Measurements from ENCODE around the gene CADPS. TPM values are rescaled to one million over a fixed set of nuclear protein-coding genes. Genes with fewer than 3 reads are reported as not detected.

CADPS gene
- total RNA-seq, 4 donors from 2014 or later, result 2.2 to 6.9 TPM; not detected in 2

DNA sequence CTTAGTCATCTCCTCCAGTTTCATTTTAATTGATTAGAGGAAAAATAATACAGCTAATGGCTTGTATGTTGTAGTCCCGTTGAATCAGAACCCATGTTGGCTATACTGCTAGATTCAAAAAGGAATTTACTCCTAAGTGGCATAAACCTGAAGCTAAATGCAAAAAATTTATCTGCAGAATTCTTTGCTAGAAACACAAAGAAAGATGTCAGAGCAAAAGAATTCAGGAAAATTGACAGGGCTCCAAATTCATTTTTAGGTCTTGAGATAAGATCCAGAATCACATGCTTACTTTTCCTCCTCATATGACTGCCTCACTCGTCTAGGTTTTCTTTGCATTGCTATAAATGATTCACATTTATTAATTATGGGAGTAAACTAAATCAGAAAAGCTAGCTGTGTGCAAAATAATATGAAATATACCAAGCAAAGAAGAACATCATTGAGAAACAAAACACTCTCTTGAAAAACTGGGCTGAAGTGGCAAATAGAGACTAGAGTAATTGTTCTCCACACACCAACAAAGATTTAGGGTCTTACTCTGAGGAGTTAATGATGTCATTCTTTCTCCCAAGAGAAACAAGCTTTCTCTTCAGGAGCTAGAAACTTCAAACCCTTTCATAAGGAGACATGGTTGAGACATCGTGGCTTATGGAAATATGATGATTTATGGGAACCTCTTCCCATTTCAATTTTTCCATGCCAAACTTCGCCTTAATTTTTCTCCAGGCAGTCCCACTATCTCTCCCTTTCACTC, 407.1 kb downstream of the CADPS start:
- 33 to 34% methylated on average over 4 of the region's 4 CpGs for WGBS, 2 donors
- H3K4me3 ChIP-seq (ENCODE audit: low read depth, poor library complexity, severe bottlenecking), result no peak overlapping the region
- intact Hi-C loops (cut with DNase I; ENCODE audit: low total_unique reads), result no loop called here
- no peak for DNase-seq (ENCODE audit: low spot score in 2 of 2)
- TF ChIP-seq, protein P1, sequence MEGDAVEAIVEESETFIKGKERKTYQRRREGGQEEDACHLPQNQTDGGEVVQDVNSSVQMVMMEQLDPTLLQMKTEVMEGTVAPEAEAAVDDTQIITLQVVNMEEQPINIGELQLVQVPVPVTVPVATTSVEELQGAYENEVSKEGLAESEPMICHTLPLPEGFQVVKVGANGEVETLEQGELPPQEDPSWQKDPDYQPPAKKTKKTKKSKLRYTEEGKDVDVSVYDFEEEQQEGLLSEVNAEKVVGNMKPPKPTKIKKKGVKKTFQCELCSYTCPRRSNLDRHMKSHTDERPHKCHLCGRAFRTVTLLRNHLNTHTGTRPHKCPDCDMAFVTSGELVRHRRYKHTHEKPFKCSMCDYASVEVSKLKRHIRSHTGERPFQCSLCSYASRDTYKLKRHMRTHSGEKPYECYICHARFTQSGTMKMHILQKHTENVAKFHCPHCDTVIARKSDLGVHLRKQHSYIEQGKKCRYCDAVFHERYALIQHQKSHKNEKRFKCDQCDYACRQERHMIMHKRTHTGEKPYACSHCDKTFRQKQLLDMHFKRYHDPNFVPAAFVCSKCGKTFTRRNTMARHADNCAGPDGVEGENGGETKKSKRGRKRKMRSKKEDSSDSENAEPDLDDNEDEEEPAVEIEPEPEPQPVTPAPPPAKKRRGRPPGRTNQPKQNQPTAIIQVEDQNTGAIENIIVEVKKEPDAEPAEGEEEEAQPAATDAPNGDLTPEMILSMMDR (IDR thresholded peaks at IDR 0.05), result no peak
- no peak for TF ChIP-seq POLR2A (IDR thresholded peaks at IDR 0.05)

DNA sequence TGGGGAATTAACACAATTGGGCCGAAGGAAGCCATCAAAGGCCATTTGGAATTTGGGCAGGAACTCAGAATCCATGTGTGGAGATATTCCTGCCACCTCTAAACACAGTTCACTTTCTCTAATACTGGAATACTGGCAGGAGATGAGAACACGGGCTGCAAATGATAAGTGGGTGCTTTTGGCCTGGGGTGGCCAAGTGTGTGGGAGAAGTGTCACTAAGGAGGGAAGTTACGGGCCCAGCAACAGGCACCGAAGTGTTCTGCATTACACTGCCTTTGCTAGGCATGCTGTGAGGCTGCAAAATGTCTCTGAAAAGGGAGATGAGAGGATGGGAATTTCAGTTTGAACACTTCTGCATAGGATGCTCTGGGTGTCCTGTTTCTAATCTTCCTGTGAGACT, 412.4 kb downstream of the CADPS start:
- intact Hi-C loops (cut with DNase I; ENCODE audit: low total_unique reads), result no loop called here
- H3K4me3 ChIP-seq (ENCODE audit: low read depth, poor library complexity, severe bottlenecking), result no peak overlapping the region
- no peak for DNase-seq (ENCODE audit: low spot score in 2 of 2)
- TF ChIP-seq, protein P1 (IDR thresholded peaks at IDR 0.05), result no peak
- no peak for TF ChIP-seq POLR2A (IDR thresholded peaks at IDR 0.05)
- 86% methylated on average over 4 of the region's 4 CpGs for WGBS, 2 donors

DNA sequence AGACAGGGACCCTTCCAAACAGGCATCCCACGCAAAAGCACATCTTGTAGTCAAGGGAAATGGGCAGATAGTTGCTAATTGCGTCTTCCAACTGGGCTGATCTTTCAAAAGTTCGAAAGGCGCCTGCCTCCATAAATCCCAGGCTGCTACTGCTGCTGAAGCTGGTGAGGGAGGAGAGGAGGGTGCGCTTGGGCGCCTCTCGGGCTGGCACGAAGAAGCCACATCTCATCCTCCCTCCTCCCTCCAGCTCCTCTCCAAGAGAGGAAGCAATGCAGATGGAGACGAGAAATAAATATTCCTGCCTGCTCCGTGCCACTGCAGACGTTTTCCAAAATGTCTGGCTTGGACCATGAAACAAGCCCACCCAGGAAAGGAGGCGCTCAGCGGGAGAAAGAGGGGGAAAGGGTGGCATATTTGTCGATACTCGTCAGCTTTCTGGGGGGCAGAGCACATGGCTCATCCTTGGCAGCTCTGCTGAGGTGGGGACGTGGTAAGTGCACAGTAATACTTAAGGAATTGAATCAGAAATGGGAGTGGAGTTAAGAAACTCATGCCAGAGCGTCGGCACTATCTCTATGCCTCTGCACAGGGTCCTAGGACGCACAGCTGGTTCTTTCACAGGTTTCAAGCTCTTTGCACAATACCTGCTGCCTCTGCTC, 413.0 kb downstream of the CADPS start:
- H3K4me3 ChIP-seq (ENCODE audit: low read depth, poor library complexity, severe bottlenecking), result no peak overlapping the region
- DNase-seq (ENCODE audit: low spot score in 2 of 2), result no peak
- intact Hi-C loops (cut with DNase I; ENCODE audit: low total_unique reads), result no loop called here
- WGBS, 2 donors, result 78 to 83% methylated on average over 19 of the region's 19 CpGs
- TF ChIP-seq, protein P1 (IDR thresholded peaks at IDR 0.05), result no peak
- no peak for TF ChIP-seq POLR2A (IDR thresholded peaks at IDR 0.05)

DNA sequence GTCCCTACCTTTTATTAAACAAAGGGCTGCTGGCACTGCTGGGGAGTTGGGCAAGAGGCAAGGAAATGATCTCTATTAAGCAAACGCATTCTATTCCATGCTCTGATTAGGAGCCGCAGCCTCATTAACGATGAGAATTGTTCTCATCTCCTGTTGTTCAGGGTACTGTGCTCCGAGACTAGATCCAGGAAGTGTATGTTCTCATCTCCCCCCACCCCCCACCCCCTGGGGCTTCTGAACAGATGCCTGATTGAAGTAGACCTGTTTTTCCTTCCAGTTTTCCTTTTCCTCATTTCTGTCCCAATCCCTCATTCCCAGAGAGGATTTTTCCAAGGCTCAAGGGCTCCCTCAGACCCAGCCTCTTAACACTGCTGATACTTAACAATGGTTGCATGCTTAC, 420.3 kb downstream of the CADPS start:
- TF ChIP-seq POLR2A (IDR thresholded peaks at IDR 0.05), result no peak
- TF ChIP-seq, protein P1 (IDR thresholded peaks at IDR 0.05), result no peak
- 48 to 49% methylated on average over 4 of the region's 4 CpGs for WGBS, 2 donors
- no peak overlapping the region for H3K4me3 ChIP-seq (ENCODE audit: low read depth, poor library complexity, severe bottlenecking)
- intact Hi-C loops (cut with DNase I; ENCODE audit: low total_unique reads), result no loop called here
- DNase-seq (ENCODE audit: low spot score in 2 of 2), result no peak

DNA sequence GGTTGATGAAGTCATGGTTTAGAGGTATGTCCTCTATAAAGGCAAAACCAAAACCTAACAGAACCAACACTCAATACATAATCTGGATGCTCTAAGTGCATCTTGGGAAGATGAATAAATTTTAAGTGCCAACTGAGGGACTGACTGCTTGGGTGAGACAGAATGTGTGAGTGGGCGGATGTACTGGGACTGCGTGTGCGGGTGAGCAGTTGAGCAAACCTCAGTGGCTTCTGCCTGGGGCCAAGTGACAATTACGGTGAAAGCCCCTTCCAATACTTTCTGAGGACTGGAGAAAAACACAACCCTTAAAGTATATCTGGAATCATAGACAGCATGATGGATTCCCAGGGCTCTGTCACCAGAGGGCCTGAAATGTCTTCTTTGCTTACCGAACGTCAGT, 421.8 kb downstream of the CADPS start:
- no peak for DNase-seq (ENCODE audit: low spot score in 2 of 2)
- TF ChIP-seq POLR2A (IDR thresholded peaks at IDR 0.05), result no peak
- TF ChIP-seq, protein P1 (IDR thresholded peaks at IDR 0.05), result no peak
- 87 to 90% methylated on average over 6 of the region's 6 CpGs for WGBS, 2 donors
- no peak overlapping the region for H3K4me3 ChIP-seq (ENCODE audit: low read depth, poor library complexity, severe bottlenecking)
- intact Hi-C loops (cut with DNase I; ENCODE audit: low total_unique reads), result no loop called here
